Subcutaneous adipose tissue (tissue), 4 donors: ENCODE data around the gene IFFO2. TPM values are rescaled to one million over a fixed set of nuclear protein-coding genes. Genes with fewer than 3 reads are reported as not detected.

Experiments used
- total RNA-seq, 4 donors: library from RNA; depleted of rRNA; stranded (reverse); fragments of >200 nt; gene quantifications; one replicate each; pipeline ENCODE4 v1.1.0, GENCODE V29; 2016
- TF ChIP-seq, protein P1 (sequence below): fragments of 450-650 bp; IDR thresholded peaks from one replicate; pipeline ENCODE4 v1.5.1; 2016; ENCODE audit warnings: low read depth, mild to moderate bottlenecking, control low read depth, antibody characterized with exemption, moderate library complexity

The IFFO2 gene
- total RNA-seq, 4 donors from 2014 or later = 2.0 to 12.8 (median 4.8) TPM

DNA sequence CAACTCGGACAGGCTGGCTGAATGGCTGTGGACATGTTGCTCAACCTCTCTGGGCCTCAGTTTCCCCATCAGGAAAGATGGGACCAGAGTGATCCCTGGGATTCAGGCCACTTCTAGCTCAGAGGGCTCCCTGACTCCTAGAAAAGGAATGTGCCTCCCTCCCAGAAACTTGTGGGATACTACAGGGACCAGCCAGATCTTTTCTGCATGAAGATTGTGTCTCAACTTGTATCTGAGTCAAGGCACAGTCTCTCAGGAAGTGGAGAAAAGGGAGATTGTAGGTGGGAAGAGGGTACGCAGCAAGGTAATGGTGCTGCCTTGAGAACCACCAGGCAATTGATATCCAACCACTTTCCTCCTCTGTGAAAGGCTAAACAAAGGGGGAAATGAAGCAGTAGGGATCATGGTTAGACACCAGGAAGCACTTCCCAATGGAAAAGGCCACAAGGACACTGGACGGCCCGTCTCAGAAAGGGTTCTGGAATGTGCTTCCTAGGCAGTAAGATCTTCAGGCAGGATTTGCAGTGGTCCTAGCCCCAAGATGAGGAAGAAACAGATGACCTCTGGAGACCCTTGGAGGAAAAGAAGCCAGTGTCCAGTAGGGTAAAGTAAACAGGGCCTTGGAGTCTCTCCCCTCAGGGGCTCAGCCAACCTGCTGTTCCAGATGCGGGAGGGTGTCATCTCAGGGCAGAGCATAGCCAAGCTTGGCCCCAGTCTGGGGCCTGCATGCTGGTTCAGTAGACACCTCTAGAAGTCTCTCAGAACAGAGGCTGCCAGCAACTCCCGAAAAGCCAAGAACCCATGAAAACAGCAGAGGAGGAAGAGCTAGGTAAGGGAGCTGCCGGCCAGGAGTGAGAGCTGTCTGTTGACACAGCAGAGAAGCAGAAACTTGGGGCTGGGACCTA lies 16.8 kb downstream of the IFFO2 start:
- TF ChIP-seq, protein P1, sequence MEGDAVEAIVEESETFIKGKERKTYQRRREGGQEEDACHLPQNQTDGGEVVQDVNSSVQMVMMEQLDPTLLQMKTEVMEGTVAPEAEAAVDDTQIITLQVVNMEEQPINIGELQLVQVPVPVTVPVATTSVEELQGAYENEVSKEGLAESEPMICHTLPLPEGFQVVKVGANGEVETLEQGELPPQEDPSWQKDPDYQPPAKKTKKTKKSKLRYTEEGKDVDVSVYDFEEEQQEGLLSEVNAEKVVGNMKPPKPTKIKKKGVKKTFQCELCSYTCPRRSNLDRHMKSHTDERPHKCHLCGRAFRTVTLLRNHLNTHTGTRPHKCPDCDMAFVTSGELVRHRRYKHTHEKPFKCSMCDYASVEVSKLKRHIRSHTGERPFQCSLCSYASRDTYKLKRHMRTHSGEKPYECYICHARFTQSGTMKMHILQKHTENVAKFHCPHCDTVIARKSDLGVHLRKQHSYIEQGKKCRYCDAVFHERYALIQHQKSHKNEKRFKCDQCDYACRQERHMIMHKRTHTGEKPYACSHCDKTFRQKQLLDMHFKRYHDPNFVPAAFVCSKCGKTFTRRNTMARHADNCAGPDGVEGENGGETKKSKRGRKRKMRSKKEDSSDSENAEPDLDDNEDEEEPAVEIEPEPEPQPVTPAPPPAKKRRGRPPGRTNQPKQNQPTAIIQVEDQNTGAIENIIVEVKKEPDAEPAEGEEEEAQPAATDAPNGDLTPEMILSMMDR = no peak

DNA sequence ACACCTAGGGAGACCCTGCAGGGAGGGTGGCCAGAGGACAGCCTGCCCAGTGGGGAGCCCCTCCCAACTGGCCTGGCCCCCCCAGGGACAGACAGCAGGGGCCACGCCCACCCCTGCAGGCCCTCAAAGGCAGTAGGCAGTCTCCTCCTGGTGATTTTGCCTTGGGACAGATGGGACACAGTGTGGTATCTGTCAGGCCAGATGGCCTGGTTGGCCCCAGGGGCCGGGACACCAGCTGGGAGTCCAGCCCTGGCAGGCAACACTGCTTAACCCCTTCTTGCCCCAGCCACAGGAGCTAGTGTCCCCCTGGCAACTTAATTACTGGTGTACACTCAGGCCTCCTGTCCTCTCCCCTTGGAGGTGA lies 17.8 kb downstream of the IFFO2 start:
- TF ChIP-seq, protein P1 = no peak

DNA sequence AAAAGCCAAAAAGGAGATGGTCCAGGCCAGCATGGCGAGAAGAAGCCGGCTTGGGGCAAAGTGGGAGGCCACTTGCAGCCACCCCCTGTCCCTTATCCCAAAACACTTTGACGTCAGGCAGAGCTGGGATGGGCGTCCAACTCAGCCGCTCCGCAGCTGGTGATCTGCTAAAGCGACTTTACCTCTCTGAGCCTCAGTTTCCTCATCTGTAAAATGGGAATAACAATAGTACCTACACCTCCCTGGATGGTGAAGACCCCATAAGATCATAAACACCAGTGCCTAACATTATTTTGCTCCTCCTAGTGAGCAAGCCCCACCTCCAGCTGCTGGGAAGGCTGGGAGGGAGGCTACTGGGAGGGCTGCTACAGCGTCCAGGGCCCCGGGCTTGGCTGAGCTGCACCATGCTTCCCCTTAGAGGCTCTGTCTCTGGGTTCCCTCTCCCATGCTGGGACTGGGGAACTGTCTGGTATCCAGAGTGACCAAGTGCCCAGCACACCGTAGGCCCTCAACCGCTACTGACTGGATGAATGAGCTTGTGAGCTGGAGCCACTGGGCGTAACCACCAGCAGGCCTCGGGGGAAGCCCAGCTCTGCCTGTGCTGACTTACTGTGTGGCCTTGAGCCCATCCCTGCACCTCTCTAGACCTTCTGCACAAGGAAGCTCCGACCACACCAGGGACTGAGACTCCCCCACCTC lies 18.3 kb downstream of the IFFO2 start:
- TF ChIP-seq, protein P1 = no peak

DNA sequence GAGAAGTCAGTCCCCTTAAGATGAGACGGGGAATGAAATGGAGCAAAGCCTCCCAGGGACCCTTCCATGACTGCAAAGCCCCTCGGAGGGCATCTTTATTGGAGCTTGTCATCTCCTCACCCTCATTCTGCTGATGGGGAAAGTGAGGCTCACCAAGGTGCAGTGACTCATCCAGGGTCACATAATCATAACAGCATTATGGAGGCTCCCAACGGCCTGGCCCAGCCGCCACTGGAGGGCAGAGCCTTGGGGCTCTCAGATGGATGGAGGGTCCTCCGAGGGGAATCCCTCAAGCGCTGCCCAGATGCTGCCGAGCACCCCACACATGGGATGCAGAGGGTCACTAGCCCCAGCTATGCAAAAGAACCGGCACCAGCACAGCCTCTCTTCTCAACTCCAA lies 18.9 kb downstream of the IFFO2 start:
- TF ChIP-seq, protein P1 = no peak

GRCh38 chr1:18936814-18937481 lies 19.5 kb downstream of the IFFO2 start:
- TF ChIP-seq, protein P1 = no peak

DNA sequence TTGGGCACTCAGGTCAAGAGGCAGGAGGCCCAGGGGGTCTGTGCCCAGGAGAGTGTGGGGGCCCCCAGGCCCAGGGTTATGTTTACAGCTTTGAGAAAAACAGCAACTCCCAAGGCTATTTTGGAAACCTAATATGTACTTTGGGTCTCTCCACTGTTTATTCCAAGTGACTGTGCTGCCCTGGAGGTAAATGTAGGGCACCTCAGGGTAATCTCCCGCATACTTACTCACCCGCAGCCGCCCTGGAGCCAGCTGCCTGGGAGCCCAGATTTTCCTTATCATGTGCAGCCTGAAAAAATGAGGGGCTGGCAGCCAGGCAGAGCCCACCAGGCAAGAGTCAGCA lies 20.0 kb downstream of the IFFO2 start:
- TF ChIP-seq, protein P1 = no peak
